Measurements from ENCODE around the gene GPBP1L1.
A peak's percentile ranks its signal among the peaks of the same experiment; 100 is the strongest.
"Not testable (repeated sequence)": the region's sequence is repeated elsewhere in the genome, so short reads cannot be mapped to it uniquely, and the experiment has no call there.

The GPBP1L1 gene, protein sequence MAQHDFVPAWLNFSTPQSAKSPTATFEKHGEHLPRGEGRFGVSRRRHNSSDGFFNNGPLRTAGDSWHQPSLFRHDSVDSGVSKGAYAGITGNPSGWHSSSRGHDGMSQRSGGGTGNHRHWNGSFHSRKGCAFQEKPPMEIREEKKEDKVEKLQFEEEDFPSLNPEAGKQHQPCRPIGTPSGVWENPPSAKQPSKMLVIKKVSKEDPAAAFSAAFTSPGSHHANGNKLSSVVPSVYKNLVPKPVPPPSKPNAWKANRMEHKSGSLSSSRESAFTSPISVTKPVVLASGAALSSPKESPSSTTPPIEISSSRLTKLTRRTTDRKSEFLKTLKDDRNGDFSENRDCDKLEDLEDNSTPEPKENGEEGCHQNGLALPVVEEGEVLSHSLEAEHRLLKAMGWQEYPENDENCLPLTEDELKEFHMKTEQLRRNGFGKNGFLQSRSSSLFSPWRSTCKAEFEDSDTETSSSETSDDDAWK

DNA sequence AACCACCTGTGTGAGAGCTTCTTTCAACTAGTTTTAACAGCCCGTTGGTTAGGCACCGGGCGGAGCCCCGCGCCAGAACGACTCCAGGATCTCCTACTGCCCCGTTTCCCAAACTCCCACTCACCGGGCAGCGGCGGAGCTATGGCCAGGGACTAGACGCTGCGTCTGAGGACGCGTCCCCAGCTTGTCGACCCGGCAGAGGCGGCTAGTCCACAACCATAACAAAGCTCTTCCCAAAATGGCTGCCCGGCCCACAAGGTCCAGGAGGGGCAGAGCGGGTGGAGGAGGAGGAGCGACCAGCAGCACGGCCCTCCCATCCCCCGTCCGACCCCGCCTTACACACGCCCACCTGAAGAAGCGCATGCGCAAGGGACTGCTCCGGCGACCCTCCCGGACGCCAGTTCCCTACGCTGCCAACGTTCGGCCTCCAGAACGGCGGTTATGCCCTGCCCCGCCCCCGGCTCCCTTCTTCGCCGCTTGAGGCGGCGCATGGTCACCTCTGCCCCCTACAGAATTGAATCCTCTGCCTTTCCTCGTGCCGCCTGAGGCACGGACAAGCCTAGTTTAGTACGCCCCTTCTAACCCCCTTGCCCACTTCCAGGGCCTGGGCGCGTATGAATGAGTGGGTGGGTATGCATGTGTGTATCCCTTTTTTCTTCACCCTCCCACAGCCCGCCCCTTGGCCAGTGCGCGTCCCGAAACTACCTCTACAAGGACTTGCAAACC lies at the start of gene GPBP1L1:
Gene GPBP1L1, minus strand, starts transcription at position 246 of the 726 bp plus-strand sequence. CDS start 27,446 bp downstream, outside the sequence.
- Histone ChIP-seq H3K36me3 (ENCODE audit: control insufficient read depth, insufficient read depth, low read length) (no peaks in the 10 kb centered on the region; the same call in none of the 2 replicates), H3K4me3 (replicated peaks; ENCODE audit: low read depth, low read length) (peak within 1 kb of the TSS; percentile 84), H3K27me3 (replicated peaks; ENCODE audit: control insufficient read depth, insufficient read depth, low read length) (no peaks in the 10 kb centered on the region)
- peak; percentile 97 for DNase-seq (ENCODE audit: extremely low read depth, insufficient read length)
- no peak for TF ChIP-seq CTCF (IDR thresholded peaks at IDR 0.05; ENCODE audit: insufficient read depth, low read length, poor library complexity, severe bottlenecking)

DNA sequence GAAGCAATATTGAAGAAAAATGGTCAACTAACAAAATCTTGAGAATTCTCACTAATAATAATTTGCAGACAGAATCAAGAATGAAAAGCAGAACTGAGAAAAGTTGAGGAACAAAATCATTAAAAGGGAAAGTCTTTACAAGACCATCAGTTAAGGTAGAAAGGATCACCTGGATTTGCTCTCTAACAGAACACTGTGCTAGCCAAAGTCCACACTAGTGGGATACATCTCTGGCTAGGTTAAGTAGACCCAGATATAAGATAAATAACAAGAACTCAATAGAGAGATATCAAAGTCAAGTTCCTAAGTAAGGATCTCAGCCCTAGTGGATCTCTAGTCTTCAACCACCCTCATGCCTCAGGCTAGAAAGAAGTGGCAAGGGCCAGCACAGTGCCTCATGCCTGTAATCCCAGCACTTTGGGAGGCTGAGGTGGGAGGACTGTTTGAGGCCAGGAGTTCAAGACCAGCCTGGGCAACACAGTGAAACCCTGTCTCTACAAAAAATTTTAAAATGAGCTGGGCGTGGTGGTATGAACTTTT lies 44.5 kb upstream of the GPBP1L1 start:
- DNase-seq (ENCODE audit: extremely low read depth, insufficient read length): no peak
- no peaks in the 10 kb centered on the region for H3K27me3 ChIP-seq (replicated peaks; ENCODE audit: control insufficient read depth, insufficient read depth, low read length)
- no peak overlapping the region for H3K4me3 ChIP-seq (replicated peaks; ENCODE audit: low read depth, low read length)
- H3K36me3 ChIP-seq (ENCODE audit: control insufficient read depth, insufficient read depth, low read length): no peaks in the 10 kb centered on the region
- no peak for TF ChIP-seq CTCF (IDR thresholded peaks at IDR 0.05; ENCODE audit: insufficient read depth, low read length, poor library complexity, severe bottlenecking)

- DNase-seq (ENCODE audit: extremely low read depth, insufficient read length): no peak
- H3K27me3 ChIP-seq (replicated peaks; ENCODE audit: control insufficient read depth, insufficient read depth, low read length): no peaks in the 10 kb centered on the region
- no peak for TF ChIP-seq CTCF (IDR thresholded peaks at IDR 0.05; ENCODE audit: insufficient read depth, low read length, poor library complexity, severe bottlenecking)
- no peak overlapping the region for H3K4me3 ChIP-seq (replicated peaks; ENCODE audit: low read depth, low read length)
- no peaks in the 10 kb centered on the region for H3K36me3 ChIP-seq (ENCODE audit: control insufficient read depth, insufficient read depth, low read length)
Observed at GRCh38 chr1:45730075-45730779, 43.9 kb upstream of the GPBP1L1 start.

DNA sequence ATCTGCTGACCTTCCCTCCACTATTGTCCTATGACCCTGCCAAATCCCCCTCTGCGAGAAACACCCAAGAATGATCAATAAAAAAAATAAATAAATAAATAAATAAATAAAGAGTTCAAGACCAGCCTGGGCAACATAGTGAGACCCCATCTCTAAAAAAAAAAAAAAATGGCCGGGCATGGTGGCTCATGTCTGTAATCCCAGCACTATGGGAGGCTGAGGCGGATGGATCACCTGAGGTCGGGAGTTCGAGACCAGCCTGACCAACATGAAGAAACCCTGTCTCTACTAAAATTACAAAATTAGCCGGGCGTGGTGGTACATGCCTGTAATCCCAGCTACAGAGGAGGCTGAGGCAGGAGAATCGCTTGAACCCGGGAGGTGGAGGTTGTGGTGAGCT lies 39.7 kb upstream of the GPBP1L1 start:
- not testable (repeated sequence) for H3K27me3 ChIP-seq (replicated peaks; ENCODE audit: control insufficient read depth, insufficient read depth, low read length); DNase-seq (ENCODE audit: extremely low read depth, insufficient read length); H3K36me3 ChIP-seq (ENCODE audit: control insufficient read depth, insufficient read depth, low read length); H3K4me3 ChIP-seq (replicated peaks; ENCODE audit: low read depth, low read length)

DNA sequence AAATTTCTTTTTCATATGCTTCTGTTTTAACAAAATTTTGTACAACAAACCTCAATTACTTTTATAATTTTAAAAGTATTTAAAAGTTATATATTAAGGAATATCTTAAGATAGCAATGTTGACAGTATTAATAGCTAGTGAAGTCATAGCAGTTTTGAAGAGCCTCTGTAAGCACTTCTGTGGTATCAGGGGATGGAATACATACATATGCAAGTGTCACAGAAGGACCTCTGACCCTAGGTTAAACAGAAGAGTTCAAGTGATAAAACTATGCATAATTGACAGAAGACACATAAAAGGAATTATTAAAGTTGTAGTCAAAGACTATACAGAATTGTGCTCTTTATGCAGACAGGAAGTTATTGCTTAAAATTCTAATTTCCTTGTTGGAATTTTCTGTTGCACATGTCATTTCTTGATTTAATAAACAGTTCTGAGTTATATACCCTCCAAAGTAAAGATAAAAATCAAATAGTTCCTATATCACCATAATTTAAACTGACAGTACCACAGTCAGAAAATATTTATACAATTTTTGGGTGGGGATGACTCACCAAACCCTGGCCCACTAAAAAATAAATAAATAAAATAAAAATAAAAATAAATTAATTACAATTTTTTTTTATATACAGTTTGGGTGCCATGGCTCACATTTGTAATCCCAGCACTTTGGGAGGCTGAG lies 37.1 kb upstream of the GPBP1L1 start:
- DNase-seq (ENCODE audit: extremely low read depth, insufficient read length): no peak
- H3K4me3 ChIP-seq (replicated peaks; ENCODE audit: low read depth, low read length): no peak overlapping the region
- no peak for TF ChIP-seq CTCF (IDR thresholded peaks at IDR 0.05; ENCODE audit: insufficient read depth, low read length, poor library complexity, severe bottlenecking)
- H3K36me3 ChIP-seq (ENCODE audit: control insufficient read depth, insufficient read depth, low read length): no peaks in the 10 kb centered on the region
- H3K27me3 ChIP-seq (replicated peaks; ENCODE audit: control insufficient read depth, insufficient read depth, low read length): no peaks in the 10 kb centered on the region
